Skin of body (tissue), 2 donors: ENCODE results near the gene CARD19. TPM values are rescaled to one million over a fixed set of nuclear protein-coding genes. Genes with fewer than 3 reads are reported as not detected.

Experiments
- DNase-seq: peaks from one replicate; lab custom pipeline; 2025; lab: John Stamatoyannopoulos, UW
- total RNA-seq: library from RNA; depleted of rRNA; stranded (reverse); fragments of >200 nt; gene quantifications from one replicate; pipeline ENCODE4 v1.2.3, GENCODE V29; 2014

Gene CARD19
- total RNA-seq, 1 donor from 2014 or later = 18.6 TPM

DNA sequence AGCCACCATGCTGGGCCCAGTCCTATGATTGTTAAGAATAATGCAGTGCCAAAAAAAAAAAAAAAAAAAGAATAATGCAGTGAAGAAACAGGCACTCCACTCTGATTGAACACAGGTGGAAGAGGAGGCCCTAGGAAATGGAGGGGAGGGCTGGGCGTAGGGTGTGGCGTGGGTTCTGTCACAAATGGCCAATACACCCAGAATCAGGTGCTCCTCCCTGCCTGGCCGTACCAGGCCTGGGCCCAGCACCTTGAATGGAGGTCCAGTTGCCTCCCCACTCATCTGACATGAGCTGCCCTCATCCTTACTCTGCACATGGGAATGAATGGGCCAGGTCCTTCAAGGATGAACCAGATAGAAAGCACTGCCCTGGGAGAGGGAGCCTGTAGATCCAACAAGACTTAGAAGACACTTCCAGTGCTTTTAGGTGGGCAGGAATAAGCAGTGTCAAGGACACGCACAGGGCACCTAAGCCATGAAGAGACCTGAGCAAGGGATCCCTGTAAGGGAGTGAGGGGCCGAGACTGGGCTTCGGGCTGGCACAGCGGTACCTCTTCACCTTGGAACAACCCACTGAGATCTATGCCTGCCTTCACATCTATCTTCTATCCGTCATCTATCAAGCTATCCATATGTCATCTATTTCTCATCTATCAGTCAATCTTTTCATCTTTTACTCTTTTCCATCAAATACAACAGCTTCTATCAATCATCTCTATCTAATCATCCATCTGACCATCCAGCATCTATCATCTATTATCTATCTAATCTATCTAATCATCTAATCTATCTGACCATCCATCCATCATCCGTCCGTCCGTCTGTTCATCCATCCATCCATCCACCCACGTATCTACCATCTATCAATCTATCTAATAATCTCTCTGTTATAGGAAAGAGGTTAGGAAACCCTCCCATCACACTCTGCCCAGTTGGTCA, 22.2 kb downstream of the CARD19 start:
- DNase-seq = no peak

- no peak for DNase-seq
Measured at GRCh38 chr9:93118863-93119702, 23.1 kb downstream of the CARD19 start.

- DNase-seq = no peak
Measured at GRCh38 chr9:93119703-93119952, 23.6 kb downstream of the CARD19 start.

- no peak for DNase-seq
Measured at GRCh38 chr9:93119953-93120845, 24.2 kb downstream of the CARD19 start.

GRCh38 chr9:93120846-93121315, 24.9 kb downstream of the CARD19 start:
- DNase-seq = no peak

- DNase-seq = no peak
Measured at GRCh38 chr9:93121316-93122241, 25.6 kb downstream of the CARD19 start.

- no peak for DNase-seq
Measured at GRCh38 chr9:93122721-93123221, 26.8 kb downstream of the CARD19 start.

DNA sequence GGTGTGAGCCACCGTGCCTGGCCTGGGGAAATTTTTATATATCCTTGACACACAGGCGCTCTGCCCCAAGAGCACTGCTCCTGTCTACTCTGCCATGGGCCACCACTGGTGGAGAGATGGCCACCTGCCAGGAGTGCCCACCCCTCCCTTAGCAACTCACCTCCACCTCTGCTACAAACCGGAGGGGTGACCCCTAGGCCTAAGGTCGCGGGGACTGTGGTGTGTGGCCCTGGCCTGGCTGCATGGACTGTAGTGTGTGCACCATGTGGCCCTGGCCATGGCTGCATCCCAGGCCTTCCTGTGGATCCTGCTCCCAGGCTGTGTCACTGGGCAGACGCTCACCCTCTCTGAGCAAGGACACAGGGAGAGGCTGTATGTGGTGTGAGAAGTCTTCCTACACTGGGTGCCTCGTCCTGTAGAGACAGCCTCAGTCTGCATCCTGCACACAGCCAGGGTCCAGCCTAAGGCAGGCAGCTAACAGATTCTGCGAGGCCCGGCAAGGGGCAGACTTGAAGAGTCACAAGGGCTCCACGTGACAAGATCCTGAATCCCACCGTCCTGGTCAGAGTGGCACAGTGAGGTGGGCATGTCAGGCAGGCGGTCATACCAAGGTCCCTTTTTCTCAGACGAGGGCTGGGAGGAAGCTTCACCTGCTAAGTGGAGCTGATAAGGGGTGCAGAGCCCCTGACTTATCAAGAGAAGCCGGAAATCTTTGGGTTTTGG, 27.7 kb downstream of the CARD19 start:
- no peak for DNase-seq

GRCh38 chr9:93124793-93125192, 28.8 kb downstream of the CARD19 start:
- DNase-seq = no peak

DNA sequence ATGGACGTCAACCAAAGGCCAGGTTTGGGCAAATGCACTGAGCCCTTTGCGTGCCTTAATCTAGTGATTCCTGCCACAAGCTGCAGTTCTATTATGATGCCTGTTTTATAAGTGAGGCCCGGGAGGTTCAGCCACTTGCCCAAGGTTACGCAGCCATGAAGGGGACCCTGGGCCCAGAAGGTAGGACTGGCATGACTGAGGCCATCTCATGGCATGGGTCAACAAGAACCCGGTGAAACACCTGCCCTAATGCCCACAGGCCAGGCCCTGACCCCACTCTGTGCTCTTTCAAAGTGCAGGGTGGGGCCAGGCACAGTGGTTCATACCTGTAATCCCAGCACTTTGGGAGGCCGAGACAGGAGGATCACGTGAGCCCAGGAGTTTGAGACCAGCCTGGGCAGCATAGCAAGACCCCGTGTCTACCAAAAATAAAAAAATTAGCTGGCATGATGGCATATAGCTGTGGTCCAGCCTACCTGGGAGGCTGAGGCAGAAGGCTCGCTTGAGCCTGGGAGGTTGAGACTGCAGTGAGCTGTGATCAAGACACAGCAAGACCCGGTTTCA, 29.4 kb downstream of the CARD19 start:
- DNase-seq = no peak

GRCh38 chr9:93126151-93126781, 30.2 kb downstream of the CARD19 start:
- DNase-seq = no peak

DNA sequence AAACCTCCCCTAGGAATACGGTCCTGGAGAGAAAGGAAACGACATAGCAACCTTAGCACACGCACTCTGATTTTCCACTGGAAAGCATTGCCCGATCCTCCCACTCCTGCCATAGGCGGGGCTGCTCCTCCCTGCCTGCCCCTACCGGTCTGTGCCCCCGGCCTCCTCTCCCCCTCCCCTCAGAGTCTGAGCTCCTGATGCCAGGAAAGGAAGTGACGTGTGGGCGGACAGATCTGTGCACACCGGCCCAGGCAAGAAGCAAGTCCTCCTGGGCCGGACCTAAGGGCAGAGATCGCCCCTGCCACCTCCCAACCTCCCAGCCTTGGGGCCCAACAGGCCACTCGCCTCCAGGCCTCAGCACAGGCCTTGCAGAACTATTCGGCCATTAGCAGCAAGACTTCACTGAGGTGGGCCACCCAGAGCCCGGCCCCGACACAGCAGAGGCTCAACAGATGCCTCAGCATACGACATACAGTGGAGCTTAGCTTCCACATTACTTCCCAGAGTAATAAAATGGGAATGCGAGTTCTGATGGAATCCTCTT, 30.9 kb downstream of the CARD19 start:
- DNase-seq = peak; percentile 33

GRCh38 chr9:93127395-93127911, 31.4 kb downstream of the CARD19 start:
- no peak for DNase-seq

GRCh38 chr9:93128011-93128714, 32.1 kb downstream of the CARD19 start:
- no peak for DNase-seq

- no peak for DNase-seq
Measured at GRCh38 chr9:93128715-93129224, 32.8 kb downstream of the CARD19 start.

DNA sequence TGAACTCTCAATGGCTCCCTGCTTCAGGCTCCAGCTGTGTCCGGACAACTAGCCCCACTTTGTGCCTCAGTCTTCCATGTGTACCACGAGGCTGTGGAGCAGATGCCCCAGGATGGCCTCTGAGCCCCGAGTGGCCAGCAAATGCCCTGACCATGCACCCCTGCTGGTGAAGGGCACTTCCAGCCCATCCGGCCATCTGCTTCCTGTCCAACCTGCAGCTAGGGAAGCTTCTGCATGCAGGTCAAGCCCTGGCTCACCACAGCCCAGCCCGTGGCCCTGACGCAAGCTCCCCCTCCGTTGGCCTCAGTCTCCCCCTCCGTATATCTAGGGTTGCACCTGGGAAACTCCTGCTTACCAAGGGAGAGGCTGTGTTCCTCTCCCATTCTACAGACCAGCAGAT, 33.3 kb downstream of the CARD19 start:
- no peak for DNase-seq
